Frontal cortex (tissue), 4 donors: ENCODE measurements around the gene TUBGCP2. TPM values are rescaled to one million over a fixed set of nuclear protein-coding genes. Genes with fewer than 3 reads are reported as not detected.

Experiments used
- DNase-seq, 2 donors: peaks; one replicate each; pipeline ENCODE4 v3.0.0; 2012; ENCODE audit warnings: low spot score in 2 of 2
- FAIRE-seq: peaks from 2 replicates; lab custom pipeline; 2012; peaks lifted over from hg19 to GRCh38; lab: Jason Lieb, UNC
- total RNA-seq: library from RNA; depleted of rRNA; stranded (reverse); fragments of >200 nt; gene quantifications from one replicate; pipeline ENCODE4 v1.2.3, GENCODE V29; 2014
- donor health status: control.
- donor health status: control.
- donor health status: control.

The TUBGCP2 gene, protein sequence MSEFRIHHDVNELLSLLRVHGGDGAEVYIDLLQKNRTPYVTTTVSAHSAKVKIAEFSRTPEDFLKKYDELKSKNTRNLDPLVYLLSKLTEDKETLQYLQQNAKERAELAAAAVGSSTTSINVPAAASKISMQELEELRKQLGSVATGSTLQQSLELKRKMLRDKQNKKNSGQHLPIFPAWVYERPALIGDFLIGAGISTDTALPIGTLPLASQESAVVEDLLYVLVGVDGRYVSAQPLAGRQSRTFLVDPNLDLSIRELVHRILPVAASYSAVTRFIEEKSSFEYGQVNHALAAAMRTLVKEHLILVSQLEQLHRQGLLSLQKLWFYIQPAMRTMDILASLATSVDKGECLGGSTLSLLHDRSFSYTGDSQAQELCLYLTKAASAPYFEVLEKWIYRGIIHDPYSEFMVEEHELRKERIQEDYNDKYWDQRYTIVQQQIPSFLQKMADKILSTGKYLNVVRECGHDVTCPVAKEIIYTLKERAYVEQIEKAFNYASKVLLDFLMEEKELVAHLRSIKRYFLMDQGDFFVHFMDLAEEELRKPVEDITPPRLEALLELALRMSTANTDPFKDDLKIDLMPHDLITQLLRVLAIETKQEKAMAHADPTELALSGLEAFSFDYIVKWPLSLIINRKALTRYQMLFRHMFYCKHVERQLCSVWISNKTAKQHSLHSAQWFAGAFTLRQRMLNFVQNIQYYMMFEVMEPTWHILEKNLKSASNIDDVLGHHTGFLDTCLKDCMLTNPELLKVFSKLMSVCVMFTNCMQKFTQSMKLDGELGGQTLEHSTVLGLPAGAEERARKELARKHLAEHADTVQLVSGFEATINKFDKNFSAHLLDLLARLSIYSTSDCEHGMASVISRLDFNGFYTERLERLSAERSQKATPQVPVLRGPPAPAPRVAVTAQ
- 44.8 TPM for total RNA-seq

DNA sequence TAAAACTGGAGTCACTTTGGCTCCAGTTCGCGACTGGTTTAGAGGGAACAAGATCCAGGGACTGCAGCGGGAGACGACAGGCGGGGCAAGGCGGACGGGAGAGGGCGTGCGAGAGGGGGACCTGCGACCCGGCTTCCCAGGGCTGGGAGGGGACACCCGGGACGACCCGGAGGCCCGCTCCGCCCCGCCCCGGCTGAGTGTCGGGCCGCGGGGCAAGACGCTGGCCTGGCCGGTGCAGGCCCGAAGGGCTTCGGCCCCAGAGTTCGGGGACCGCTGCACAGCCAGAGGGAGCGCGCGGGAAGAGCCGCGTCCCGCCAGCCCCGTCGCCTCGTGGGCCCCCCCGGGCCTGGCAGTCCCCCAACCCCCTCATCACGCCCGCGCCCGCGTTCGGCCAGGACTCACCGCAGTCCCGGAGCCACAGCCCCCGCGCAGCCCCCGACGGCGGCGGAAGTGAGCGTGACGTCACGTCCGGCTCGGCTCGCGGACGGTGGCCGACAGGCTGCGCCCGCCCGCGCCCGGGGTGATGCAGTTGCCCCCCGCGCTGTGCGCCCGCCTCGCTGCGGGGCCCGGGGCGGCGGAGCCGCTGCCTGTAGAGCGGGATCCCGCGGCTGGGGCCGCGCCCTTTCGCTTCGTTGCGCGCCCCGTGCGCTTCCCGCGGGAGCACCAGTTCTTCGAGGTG is at the start of gene TUBGCP2, which contains the start of gene ZNF511:
Gene TUBGCP2 (minus strand): TSS at position 452 of the 679 bp plus-strand sequence. CDS start 5,931 bp downstream, outside the sequence.
Gene ZNF511 (plus strand): TSS at position 494 of the 679 bp plus-strand sequence. CDS start 30 bp downstream, at position 524.
- FAIRE-seq, result no peak
- DNase-seq, result peak; percentile 93 to 97

DNA sequence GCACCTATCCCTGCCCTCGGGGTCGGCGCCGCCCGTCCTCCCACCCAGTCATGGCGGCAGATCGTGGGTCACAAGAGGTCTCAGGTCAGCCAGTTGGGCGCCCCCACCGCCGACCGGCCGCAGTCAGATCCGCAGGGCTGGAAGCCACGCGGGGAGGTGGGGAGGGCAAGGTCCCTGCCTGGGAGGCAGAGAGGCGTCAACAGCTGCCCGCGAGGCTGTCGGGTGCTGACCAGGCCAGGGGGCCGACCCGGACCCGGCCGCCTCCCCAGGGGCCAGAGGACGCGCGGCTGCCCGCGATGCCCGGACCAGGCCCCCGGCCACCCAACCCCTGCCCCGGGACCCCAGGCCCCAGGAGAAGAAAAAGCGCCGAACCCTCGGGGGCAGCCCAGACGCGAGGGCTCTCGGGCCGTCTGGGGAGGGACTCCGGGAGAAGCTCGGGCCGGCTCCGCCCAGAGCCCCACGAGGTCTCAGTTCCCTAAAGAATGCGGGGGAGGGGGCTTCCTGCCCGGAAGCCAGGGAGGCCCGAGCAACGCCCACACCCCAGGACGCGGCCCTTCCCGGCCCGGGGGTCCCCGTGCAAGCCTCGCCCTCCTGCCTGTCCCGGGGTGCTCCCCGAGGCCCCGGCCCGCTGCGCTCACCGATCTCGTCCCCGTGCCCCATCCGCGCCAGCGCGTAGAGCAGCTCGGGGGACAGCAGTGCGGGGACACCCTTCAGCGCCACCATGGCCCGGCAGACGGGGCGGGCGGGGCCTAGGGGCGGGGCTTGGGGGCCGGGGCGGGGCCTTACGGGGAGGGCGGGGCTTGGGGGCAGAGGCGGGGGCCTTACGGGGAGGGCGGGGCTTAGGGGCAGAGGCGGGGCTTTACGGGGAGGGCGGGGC is 48.9 kb upstream of the TUBGCP2 start, which contains the start of gene FUOM:
Gene FUOM (minus strand): TSS at position 735 of the 877 bp plus-strand sequence. CDS start 12 bp downstream, at position 723.
- peak; percentile 79 to 96 for DNase-seq
- FAIRE-seq, result no peak

DNA sequence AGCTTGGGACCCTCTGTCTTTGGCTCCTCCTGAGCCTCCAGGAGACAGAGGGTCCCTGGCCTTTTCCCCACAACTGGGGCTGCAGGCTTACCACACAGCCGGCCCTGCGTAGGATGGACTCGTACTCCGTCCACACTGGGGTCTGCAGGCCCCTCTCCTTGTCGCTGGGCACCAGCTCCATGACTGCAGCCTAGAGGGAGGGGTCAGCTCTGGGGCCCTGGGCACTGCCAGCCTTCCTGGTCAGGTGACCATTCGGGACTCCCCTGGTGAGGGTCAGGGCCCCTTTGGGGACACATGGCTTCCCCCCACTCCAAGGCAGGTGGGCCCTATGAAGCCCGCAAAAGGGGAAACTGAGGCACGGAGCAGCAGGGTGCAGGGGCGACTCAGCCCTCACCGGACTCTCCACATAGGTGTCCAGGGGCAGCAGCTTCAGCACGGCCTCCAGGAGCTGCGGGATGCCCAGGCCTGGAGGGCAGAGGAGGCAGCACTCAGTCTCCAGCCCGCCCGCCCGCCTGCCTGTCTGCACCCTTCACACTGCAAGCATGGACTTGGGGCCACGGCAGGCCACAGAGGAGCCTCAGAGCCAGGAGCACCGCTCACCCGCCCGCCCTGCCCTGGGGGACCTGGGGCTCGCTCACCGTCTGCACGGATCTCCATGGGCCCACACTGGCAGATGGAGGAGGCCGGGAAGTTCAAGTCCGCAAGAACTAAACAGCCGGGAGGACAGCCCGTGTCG is 48.0 kb upstream of the TUBGCP2 start:
- DNase-seq (no peak), FAIRE-seq (no peak)

DNA sequence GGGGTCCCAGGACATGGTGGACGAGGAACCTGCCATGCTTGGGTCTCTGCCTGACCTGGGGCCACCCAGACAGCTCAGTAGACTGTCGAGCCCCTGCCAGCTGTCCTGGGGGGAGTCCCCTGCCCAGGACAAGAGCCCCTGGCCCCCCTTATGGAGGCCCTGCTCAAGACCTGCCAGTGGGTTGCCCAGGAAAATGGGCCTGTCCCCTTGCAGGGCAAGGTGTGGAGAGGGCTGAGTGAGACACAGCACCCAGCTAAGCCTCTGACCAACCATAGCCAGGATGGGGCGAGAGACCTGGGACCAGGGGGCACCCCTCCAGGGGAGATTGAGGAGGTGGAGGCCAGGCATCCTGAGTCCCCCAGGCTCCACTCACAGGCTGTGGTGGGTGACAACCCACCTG is 47.3 kb upstream of the TUBGCP2 start:
- FAIRE-seq (no peak), DNase-seq (no peak)

DNA sequence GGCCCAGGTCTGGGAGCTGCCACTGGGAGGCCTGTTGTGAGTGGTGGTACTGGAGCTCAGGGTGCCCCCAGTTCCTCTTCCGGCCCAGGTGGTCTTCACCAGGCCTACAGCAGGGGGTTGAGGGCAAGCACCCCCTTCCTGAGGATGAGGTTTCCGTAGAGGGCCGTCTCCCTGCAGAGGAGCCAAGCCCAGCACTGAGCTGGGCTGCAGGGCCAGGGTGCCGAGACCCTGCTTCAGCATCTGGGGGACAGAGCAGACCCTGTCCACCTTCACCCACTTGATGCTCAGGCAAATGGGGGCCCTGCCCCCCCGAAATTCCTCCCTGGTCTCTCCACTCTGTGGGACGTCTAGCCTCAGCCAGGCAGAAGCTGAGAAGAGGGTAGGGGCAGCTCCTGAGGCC is 46.6 kb upstream of the TUBGCP2 start:
- no peak for DNase-seq
- FAIRE-seq, result no peak

DNA sequence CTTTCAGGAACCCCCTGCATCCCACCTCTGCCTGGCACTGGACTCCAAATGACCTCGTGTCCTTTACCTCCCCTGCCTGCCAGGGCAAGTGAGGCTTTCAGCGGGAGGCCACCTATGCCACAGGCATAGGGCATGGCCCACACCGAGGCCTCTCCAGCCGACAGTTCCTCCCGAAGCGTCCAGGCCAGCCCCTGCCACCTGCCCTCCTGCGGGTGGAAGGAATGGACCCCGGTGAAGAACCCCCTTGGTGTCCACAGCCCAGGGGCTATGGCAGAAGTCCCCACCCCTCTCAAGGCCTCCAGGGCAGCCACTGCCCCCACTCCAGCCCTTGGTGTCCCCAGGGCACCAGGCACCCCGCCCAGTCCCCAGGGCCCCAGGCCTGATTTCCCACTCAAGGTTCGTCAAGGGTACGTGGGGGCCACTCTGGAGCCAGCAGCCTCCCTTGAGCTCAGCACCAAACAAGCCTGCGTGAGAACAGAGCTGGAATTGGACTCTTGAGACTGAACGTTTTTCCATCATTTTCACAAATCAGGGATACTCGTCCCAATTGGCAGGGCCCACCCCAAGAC is 46.1 kb upstream of the TUBGCP2 start:
- FAIRE-seq, result no peak
- DNase-seq, result no peak

DNA sequence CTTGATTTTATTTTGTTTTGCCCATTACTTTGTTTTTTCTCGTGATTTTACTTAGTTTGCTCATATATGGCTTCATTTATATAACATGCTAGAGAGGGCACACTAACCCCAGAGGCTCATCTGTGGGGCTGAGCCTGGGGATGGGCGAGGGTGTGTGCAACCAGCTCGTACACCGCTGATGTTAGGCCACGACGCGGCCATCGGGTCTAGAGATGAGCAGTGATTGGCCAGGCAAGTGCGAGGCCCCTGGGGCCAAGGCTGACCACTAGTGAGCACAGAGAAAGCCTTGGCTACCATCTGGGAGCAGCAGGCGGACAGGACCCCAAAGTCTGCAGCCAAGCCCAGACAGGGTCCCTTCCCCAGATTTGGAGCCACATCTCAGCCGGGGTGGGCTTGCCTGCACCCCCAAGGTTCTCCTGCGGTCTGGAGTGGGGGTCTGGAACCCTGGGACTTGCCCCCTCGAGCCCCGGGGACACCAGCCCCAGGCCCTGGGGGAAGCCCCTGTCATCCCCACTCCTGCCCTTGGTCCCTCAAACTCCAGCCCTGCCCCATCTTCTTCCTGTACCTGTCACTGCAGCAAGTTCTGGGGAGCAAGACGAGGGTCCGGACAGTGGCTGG is 45.4 kb upstream of the TUBGCP2 start:
- DNase-seq, result no peak
- no peak for FAIRE-seq

DNA sequence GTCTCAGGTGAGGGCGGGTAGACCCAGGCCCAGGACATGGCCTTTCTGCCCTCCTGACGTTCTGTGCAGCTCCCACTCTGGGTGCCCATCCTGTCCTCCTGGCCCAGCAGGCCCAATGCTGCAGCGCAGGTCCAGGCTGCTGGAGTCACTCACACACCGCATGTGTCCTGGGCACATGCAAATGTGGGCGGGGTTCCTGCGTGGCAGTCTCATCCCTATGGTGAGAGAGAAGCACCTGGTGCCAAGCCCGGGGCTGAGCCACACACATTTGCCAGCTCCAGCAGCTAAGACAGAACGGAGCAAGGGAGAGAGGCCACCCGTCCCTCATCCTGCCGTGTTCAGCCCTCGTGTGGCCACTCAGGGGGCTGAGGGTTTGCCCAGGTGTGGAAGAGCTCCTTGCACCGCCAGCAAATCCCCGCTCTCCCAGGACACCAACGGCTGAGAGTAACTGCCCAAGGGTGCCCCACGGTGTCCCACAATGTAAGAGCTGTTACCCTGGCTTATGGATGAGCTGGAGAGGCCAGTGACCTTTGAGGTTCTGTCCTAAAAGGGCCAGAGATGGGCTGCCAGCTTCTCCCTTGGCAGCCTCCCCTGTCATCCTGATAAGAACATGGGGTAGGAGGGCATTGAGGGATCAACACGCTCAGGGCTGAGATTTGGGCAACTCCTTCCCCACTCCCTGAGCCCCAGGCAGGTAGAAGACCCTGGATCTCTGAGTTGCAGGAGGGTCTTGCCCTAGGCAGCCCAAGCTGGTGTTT is 44.7 kb upstream of the TUBGCP2 start:
- FAIRE-seq (no peak), DNase-seq (no peak)

DNA sequence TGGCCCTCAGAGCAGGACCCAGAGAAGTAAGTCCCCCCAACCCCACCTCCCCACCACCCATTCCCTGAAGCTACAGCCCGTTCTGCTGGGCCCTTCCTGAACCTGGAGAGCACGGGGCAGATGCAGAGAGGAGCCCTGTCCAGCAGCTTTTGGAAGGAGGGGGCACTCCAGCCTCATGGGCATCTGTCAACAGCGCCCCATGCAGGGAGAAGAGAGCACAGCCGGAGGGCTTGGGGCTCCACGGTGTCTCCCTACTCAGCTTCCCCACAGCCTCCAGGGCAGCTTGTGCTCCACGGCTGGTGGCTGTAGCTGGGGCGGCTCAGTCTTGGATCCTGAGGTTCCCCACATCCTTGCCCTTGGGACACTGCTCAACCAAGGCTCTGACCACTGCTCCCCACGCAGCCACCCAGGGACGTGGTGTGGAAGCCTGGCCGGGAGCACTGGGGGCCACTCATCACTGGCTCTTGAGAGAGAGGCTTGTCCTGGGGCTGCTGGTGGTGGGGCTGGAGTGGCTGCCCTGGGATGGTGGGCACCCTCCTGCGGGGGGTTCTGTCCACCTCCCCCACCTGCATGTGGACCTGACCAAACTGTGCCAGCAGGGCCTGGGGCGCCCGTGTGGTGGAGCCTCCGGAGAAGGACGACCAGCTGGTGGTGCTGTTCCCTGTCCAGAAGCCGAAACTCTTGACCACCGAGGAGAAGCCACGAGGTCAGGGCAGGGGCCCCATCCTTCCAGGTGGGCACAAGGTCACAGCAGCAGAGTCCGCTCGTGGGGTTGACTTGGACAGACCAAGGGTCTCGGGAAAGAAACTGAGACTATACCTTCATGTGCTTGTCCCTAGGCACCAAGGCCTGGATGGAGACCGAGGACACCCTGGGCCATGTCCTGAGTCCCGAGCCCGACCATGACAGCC is 43.0 kb upstream of the TUBGCP2 start:
- FAIRE-seq, result no peak
- no peak for DNase-seq

DNA sequence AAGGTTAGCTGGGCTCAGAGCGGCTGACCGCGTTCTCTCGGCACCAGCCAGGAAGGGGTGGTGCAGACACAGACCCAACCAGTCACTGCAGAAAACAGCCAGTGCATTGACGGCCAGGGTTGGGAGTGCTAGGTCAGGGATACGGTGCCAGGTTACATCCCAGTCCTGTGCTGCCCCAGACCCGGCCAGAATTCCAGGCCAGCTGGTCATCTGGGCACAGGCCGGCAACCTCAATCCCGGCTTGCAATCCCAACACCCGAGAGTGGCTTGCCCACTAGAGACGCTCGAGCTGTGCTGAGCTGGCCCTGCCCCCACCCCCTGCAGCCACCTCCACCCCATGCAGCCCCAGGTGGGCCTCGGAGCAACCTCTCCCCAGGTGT is 42.3 kb upstream of the TUBGCP2 start:
- no peak for FAIRE-seq
- no peak for DNase-seq

DNA sequence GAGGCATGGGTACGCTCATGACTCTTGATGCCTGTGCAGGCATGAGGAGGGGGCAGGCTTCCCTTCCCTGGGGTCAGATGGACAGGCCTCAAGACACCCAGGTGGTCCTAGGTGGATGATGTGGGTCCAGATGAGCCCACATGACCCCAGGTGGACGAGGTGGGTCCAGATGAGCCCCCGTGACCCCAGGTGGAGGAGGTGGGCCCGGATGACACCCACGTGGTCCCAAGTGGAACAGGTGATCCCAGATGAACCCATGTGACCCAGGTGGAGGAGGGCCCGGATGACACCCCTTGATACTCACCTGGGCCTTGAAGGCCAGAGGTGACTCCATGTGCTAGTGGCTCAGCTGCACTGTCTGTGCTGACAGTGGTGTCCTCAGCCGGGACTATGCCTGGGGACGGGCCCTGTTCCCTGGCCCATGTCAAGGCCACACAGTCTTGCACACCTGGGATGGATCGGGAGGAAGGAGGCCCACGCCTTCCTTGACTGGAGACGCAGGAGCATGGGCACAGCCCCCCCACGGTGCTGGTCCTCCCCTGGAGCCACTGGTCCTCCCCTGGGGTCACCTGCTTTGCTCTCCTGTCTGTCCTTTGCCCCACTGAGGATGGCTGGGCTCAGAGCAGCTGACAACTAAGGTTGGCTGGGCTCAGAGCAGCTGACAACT is 41.7 kb upstream of the TUBGCP2 start:
- DNase-seq, result no peak
- no peak for FAIRE-seq

DNA sequence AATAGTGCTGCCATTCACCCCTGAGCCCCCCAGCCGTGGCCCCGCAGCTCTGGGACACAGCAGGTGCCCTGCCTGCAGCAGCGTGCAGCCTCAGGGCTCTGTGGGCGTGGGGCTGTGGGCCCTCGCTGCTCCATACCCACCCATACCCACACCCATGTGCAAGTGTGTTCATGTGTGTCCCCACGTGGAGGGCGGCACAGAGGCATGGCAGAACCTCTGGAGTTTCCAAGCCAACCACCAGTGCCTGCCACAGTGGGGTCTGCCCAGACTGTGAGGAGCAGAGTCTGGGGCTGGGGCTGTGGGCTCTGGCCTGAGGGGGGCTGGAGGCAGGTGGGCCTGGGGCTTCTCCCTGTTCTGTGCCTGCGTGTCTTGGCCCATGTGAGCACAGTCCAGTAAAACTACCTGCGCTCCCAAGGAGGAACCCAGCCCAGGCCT is 40.9 kb upstream of the TUBGCP2 start:
- FAIRE-seq, result no peak
- DNase-seq, result no peak

DNA sequence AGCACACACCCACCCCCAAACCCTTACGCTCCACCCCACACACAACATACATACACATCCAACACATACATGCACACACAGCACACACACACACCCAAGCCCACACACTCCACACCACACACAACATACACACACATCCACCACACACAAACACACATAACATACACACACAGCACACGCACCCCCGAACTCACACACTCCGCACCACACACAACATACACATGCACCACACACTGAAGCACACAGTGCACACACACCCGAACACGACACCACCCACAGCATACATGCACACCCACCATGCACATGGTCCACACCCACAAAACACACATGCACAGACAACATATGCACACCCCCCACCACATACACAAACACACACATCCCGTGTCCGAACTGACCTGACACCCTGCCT is 40.5 kb upstream of the TUBGCP2 start:
- FAIRE-seq (no peak), DNase-seq (no peak)

DNA sequence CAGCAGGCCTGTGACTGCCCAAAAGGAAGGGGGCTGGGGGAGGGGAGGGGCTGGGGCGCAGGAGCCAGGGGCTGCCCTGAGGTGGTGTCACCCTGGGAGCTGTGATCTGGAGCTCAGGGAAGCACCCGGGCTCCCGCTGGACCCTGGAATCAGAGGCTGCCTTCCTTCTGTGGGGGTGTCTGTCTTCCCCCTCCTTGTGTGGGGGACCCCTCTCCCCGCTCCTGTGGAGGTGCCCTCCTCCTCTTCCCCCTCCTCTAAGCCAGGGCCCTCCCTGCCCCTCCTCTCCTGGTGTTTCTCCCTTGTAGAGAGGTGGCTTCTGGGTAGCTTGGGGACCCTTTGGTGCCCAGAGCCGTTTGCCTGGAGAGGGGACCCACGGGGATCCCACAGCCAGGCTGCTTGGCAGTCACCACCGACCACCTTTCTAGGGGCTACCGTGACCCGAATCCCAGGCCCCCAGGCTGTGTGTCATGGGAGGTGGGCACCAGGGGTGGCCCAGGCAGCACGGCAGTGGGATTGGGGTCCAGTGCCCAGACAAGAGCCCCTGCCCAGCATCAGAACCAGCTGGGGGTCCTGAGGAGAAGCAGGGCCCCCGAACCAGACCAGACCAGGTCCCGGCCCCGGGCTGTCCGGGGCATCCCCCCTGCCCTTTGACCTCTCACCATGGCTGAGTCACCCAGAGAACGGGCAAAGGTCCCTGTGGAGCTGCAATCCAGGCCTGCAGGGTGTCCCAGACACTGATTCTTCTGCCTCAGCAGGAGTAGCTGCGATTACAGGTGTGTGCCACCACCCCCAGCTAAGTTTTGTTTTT is 39.2 kb upstream of the TUBGCP2 start:
- DNase-seq (no peak), FAIRE-seq (no peak)

DNA sequence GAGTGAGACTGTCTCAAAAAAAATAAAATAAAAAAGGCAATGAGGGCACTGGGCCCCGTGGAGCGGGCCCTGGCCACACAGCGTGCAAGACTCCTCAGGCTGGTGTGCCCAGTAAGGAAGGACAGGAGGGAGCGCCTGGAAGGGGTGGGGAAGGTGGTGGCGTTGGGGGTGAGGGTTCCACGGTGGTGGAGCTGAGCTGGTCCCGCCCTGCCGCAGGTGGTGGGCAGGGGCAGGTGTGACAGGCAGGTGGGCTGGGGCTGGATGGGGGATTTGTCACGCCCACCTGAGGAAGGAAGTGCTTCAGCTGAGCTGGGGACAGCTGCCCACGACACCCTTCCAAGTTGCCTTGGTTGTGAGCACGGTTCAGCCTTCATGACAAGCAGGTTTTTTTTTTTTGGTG is 37.7 kb upstream of the TUBGCP2 start:
- DNase-seq, result no peak
- FAIRE-seq, result no peak
